Measurements from ENCODE around the gene ARID1B. TPM values are rescaled to one million over a fixed set of nuclear protein-coding genes. Genes with fewer than 3 reads are reported as not detected.

Gene ARID1B
- total and polyA plus RNA-seq, 7 donors, result 8.4 to 115 (median 69.6) TPM

GRCh38 chr6:156885562-156885961 is 108.4 kb downstream of the ARID1B start:
- TF ChIP-seq POLR2AphosphoS5 (IDR thresholded peaks at IDR 0.05), result no peak
- TF ChIP-seq POLR2A (IDR thresholded peaks at IDR 0.05), result no peak
- TF ChIP-seq, protein P1, sequence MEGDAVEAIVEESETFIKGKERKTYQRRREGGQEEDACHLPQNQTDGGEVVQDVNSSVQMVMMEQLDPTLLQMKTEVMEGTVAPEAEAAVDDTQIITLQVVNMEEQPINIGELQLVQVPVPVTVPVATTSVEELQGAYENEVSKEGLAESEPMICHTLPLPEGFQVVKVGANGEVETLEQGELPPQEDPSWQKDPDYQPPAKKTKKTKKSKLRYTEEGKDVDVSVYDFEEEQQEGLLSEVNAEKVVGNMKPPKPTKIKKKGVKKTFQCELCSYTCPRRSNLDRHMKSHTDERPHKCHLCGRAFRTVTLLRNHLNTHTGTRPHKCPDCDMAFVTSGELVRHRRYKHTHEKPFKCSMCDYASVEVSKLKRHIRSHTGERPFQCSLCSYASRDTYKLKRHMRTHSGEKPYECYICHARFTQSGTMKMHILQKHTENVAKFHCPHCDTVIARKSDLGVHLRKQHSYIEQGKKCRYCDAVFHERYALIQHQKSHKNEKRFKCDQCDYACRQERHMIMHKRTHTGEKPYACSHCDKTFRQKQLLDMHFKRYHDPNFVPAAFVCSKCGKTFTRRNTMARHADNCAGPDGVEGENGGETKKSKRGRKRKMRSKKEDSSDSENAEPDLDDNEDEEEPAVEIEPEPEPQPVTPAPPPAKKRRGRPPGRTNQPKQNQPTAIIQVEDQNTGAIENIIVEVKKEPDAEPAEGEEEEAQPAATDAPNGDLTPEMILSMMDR (IDR thresholded peaks at IDR 0.05), result no peak
- no peak for TF ChIP-seq EP300 (IDR thresholded peaks at IDR 0.05)
- WGBS, 2 donors, result 60 to 84% methylated on average over 2 of the region's 2 CpGs
- H3K27ac ChIP-seq, result no peak overlapping the region
- peaks cover 0 to 45% (median 34%) of the 10 kb centered on the region in 4 donors for H3K4me1 ChIP-seq
- H3K27me3 ChIP-seq, result no peaks in the 10 kb centered on the region
- H3K4me3 ChIP-seq, result no peak overlapping the region
- no peak for DNase-seq
- H3K36me3 ChIP-seq, result no peaks in the 10 kb centered on the region
- H3K9me3 ChIP-seq, result no peaks in the 10 kb centered on the region
- intact Hi-C loops (cut with DNase I), result no loop called here

DNA sequence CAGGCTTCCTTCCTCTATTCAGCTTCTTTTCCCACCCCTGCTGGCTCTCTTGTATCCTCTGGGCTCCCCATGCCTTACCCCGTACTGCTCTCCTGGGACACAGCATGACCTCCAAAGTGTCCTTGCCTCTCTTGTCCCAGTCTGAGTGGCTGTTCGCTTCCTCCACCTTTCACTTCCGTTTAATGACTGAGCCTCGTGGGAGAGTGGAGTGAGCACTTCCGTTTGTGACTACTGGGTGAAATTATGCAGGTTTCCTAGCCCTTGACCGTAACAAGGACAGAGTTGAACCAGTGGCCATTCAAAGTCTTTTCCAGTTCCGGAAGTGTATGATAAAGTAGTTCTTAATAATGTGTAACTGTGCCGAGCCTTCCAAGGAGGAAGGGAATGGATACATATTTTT is 109.2 kb downstream of the ARID1B start:
- intact Hi-C loops (cut with DNase I), result no loop called here
- no peak for DNase-seq
- Histone ChIP-seq H3K9me3 (no peaks in the 10 kb centered on the region), H3K4me3 (no peak overlapping the region), H3K27ac (no peak overlapping the region), H3K4me1 (peaks cover 0 to 45% (median 38%) of the 10 kb centered on the region in 4 donors), H3K36me3 (no peaks in the 10 kb centered on the region), H3K27me3 (no peaks in the 10 kb centered on the region)
- TF ChIP-seq POLR2AphosphoS5 (IDR thresholded peaks at IDR 0.05) (no peak), EP300 (IDR thresholded peaks at IDR 0.05) (no peak), POLR2A (IDR thresholded peaks at IDR 0.05) (no peak)
- TF ChIP-seq, protein P1 (IDR thresholded peaks at IDR 0.05), result no peak
- 66% methylated on average over 8 of the region's 8 CpGs for WGBS, 2 donors

DNA sequence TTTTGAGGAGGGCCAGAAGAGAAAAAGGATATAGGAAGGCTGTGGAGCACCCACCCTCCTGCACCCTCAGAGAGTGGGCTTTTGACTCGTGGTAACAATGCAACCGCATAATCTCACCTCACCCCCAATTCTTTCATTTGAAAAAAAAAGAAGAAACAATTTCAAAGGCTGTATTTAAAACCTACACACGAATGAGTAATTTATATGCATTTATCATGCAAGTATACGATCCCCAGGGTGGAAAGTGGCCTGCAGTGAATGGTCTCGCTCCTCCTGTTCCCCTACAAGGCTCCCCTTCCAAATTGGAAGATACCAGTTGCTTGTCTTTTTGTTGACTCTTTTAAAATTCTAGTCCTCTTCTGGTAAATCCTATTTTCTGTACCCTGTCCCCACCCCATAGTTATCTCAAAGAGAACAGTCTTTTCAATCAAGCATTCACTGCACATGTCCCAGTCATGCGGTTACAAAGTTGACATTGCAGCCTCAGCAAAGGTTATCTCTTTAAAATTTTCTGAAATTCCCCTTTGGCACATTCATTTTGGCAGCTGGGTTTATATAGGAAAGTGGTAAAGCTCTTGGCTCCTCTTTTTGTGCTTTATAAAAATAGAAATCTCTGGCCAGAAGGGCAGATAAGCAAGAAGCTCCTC is 110.6 kb downstream of the ARID1B start:
- H3K4me1 ChIP-seq, result peaks cover 0 to 39% (median 35%) of the 10 kb centered on the region in 4 donors

DNA sequence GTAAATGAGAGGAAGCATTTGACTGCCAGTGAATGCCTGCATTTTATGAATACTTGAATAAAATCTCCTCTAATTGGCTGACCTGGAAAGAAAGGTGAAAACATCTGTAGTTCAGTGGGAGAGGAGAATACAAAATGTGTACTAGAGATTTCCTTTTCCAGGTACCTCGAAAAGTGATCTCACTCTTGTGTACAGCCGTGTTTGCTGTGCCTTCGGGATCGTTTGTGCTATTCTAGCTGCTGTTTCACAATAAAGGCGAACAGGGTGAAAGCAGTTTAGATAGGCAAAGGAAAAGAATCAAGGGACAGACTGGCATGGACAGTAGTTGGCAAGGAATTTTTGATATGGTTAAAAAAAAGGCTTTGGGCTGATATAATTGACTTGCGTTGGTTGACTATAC is 112.3 kb downstream of the ARID1B start:
- H3K4me3 ChIP-seq, result no peak overlapping the region
- WGBS, 2 donors, result 88 to 94% methylated on average over 6 of the region's 6 CpGs
- intact Hi-C loops (cut with DNase I), result no loop called here
- no peaks in the 10 kb centered on the region for H3K36me3 ChIP-seq
- H3K27me3 ChIP-seq, result no peaks in the 10 kb centered on the region
- no peak overlapping the region for H3K27ac ChIP-seq
- DNase-seq, result no peak
- H3K9me3 ChIP-seq, result no peaks in the 10 kb centered on the region
- peaks cover 0 to 31% (median 25%) of the 10 kb centered on the region in 4 donors for H3K4me1 ChIP-seq
- no peak for TF ChIP-seq POLR2A (IDR thresholded peaks at IDR 0.05)
- TF ChIP-seq, protein P1 (IDR thresholded peaks at IDR 0.05), result no peak
- TF ChIP-seq EP300 (IDR thresholded peaks at IDR 0.05), result no peak
- no peak for TF ChIP-seq POLR2AphosphoS5 (IDR thresholded peaks at IDR 0.05)

More for the DNA sequence above, 110.6 kb downstream of the ARID1B start:
- no peak for DNase-seq
- Histone ChIP-seq H3K36me3 (no peaks in the 10 kb centered on the region), H3K27ac (no peak overlapping the region), H3K27me3 (no peaks in the 10 kb centered on the region), H3K9me3 (no peaks in the 10 kb centered on the region), H3K4me3 (no peak overlapping the region)
- 80 to 87% methylated on average over 6 of the region's 6 CpGs for WGBS, 2 donors
- TF ChIP-seq, protein P1 (IDR thresholded peaks at IDR 0.05), result no peak
- no peak for TF ChIP-seq POLR2AphosphoS5 (IDR thresholded peaks at IDR 0.05)
- TF ChIP-seq POLR2A (IDR thresholded peaks at IDR 0.05), result no peak
- no peak for TF ChIP-seq EP300 (IDR thresholded peaks at IDR 0.05)
- intact Hi-C loops (cut with DNase I), result no loop called here

DNA sequence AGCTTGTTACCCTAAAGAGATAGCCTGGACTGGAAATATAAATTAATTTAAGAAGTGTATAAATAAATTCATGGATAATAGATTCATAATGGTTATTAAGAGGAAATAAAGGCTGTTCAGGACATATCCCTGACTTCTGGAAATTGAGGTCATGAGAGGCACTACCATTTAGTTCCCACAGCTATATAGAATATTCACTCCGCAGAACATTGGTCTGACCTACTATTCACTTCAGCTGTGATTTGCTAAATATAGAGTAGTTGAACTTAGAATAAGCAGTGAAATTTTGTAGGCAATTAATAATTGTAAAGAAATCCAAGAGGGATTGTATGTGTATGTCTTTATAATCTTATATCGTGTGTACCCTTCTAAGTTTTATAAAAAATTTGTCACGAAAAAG is 112.8 kb downstream of the ARID1B start:
- WGBS, 2 donors, result 96% methylated on average over 3 of the region's 3 CpGs
- Histone ChIP-seq H3K27ac (no peak overlapping the region), H3K9me3 (no peaks in the 10 kb centered on the region), H3K27me3 (no peaks in the 10 kb centered on the region), H3K36me3 (no peaks in the 10 kb centered on the region), H3K4me1 (peaks cover 0 to 31% (median 24%) of the 10 kb centered on the region in 4 donors), H3K4me3 (no peak overlapping the region)
- no peak for DNase-seq
- no peak for TF ChIP-seq POLR2A (IDR thresholded peaks at IDR 0.05)
- no peak for TF ChIP-seq EP300 (IDR thresholded peaks at IDR 0.05)
- TF ChIP-seq, protein P1 (IDR thresholded peaks at IDR 0.05), result no peak
- no peak for TF ChIP-seq POLR2AphosphoS5 (IDR thresholded peaks at IDR 0.05)
- intact Hi-C loops (cut with DNase I), result no loop called here
